HuH-7.5 (cell line): ENCODE measurements around the gene SHISA9.
"Not testable (repeated sequence)": the region's sequence is repeated elsewhere in the genome, so short reads cannot be mapped to it uniquely, and the experiment has no call there.

Source experiments
- DNase-seq: peaks from one replicate; pipeline ENCODE4 v3.0.0; 2011; ENCODE audit warnings: low spot score

The SHISA9 gene

DNA sequence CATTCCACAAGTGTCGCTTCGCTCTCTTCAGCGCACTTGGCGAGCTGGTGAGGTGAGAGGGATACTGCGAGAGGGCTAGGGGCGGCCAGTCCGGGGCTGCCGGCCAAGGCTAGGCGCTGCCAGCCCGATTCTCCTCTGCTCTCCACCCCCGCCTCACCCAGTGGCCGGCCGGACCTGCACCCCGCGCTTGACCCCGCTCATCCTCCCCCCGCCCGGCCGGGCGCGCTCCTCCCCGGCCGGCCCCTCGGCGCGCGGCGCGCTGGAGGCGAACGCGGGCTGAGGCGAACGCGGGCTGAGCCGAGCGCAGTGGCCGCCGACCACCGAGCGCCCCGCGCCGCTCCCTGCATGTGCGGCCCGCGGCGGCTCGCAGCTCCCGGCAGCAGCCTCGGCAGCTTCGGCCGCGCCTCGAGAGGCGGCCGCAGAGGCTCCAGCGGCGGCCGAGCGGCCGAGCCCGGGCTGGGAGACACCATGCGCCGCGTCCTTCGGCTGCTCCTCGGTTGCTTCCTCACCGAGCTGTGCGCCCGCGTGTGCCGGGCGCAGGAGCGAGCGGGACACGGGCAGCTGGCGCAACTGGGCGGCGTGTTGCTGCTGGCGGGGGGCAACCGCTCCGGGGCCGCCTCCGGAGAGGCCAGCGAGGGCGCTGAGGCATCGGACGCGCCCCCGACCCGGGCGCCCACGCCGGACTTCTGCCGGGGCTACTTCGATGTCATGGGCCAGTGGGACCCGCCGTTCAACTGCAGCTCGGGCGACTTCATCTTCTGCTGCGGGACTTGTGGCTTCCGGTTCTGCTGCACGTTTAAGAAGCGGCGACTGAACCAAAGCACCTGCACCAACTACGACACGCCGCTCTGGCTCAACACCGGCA, at the start of gene SHISA9:
SHISA9 (plus strand) TSS at position 2 of the 865 bp plus-strand sequence.
- no peak for DNase-seq

- no peak for DNase-seq
These were observed 47.4 kb upstream of the SHISA9 start for GRCh38 chr16:12853972-12854371.

DNA sequence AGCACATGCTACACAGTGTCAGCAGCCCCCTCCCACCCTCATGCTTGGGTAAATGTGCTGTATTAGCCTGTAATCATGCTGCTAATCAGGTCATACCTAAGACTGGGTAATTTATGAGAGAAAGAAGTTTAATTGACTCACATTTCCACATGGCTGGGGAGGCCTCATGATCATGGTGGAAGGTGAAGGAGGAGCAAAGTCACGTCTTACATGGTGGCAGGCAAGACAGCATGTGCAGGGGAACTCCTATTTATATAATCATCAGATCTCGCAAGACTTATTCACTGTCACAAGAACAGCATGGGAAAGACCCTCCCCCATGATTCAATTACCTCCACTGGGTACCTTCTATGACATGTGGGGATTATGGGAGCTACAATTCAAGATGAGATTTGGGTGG, 44.0 kb upstream of the SHISA9 start:
- DNase-seq = not testable (repeated sequence)

DNA sequence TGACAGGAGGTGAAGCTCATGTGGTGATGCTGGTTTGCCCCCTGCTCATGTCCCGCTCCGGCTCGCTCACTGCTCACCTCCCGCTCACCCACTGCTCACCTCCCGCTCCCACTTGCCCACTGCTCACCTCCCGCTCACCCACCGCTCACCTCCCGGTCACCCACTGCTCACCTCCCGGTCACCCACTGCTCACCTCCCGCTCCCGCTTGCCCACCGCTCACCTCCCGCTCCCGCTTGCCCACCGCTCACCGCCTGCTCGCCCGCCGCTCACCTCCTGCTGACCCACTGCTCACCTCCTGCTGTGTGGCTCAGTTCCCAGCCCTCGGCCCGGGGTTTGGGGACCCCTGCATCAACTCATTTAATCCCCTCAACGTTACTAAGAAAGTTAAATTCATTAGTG, 39.1 kb upstream of the SHISA9 start:
- no peak for DNase-seq

GRCh38 chr16:12862941-12863340, 38.5 kb upstream of the SHISA9 start:
- no peak for DNase-seq

DNA sequence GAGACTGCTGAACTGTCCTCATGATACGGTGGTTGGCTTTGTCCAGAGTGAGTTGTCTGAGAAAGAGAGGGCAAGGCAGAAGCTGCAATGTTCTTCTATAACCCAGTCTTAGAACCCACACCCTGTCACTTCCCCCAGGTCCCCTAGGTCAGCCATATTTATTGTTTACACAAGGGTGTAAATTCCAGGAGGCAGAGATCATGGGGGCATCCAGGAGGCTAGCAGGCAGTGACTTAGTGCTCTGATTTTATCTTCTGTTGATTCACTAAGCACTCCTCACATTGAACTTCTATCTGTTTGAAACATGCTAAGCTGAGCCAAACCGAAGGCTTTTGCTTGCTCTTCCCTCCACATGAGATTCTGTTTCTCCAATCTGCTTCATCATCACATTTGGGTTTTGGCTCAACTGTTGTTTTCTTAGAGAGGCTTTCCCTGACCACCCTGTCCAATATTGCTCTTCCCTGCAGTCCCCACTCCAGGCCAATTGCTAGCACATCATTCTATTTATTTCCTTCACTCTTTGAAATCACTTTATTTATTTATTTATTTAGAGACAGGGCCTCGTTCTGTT, 34.3 kb upstream of the SHISA9 start:
- DNase-seq = no peak

GRCh38 chr16:12868169-12868568, 33.2 kb upstream of the SHISA9 start:
- DNase-seq = no peak

GRCh38 chr16:12868788-12869187, 32.6 kb upstream of the SHISA9 start:
- no peak for DNase-seq

DNA sequence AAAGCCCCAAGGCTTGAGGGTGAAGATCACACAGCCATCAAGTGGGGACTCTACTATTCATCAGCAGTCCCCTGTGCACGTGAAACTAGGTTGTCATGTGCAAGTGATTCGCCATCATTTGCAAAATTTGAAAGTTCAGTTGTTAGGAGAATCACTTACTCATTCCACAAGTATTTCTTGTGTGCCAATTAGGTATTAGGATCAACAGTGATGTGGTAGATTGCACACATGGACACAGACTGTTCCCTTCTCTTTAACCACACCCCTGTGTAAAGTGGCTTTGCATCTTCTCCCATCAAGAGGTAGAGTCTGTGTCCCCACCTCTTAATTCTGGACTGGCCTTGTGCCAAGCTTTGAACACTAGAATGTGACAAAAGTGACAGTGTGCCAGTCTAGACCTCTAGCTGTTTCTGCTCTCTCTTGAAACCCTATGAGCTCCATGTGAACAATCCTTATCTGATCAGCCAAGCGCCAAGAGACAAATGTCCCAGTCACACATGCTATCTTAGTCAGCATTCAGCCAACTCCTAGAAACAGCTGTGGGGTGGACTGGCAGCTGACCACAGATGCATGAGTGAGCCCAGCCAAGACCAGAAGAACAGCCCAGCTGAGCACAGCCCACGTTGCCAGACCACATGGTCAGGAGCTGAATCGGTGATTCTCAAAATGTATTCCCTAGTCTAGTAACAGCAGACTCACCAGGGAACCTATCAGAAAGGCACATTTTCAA, 31.5 kb upstream of the SHISA9 start:
- DNase-seq = no peak

- DNase-seq = no peak
These were observed 29.6 kb upstream of the SHISA9 start for GRCh38 chr16:12871784-12872183.

DNA sequence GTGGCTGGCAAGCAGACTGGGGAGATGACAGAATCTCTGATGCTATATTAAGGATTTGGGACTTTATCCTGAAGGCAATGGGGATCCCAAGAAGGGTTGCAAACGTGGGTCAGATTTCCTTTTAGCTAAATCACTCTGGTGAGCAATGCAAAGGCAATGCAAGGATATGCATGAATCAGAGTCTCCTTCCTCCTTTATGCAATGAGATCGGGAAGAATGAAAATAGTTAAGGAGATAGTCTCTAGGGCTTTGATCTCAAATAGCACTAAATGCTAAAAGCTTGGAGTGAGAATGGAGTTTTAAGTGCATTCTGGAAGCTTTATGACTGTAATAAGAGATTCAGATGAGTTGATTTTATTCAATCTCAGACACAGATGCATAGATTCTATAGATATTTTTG, 27.2 kb upstream of the SHISA9 start:
- DNase-seq = no peak

GRCh38 chr16:12876778-12877177, 24.6 kb upstream of the SHISA9 start:
- DNase-seq = no peak

- DNase-seq = no peak
These were observed 22.4 kb upstream of the SHISA9 start for GRCh38 chr16:12878973-12879372.

DNA sequence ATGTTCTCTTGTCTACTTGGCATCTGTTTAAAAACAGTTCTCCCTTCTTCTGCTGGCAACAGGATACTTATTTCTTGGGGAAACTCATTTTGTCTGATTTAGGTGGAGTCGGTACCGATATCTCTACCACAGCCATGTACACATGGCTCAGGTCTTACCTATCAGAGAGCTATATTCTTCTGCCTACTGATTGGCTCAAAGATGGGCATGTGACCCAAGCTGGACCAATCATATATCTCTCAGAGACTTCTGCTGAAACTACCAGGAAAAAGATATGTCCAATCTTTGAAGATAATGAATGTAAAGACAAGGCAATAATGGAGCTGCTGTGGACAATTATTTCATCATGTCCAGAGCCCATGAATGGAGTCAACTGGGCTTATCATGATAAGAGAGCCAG, 21.6 kb upstream of the SHISA9 start:
- DNase-seq = no peak

- DNase-seq = no peak
These were observed 20.2 kb upstream of the SHISA9 start for GRCh38 chr16:12881182-12881581.

DNA sequence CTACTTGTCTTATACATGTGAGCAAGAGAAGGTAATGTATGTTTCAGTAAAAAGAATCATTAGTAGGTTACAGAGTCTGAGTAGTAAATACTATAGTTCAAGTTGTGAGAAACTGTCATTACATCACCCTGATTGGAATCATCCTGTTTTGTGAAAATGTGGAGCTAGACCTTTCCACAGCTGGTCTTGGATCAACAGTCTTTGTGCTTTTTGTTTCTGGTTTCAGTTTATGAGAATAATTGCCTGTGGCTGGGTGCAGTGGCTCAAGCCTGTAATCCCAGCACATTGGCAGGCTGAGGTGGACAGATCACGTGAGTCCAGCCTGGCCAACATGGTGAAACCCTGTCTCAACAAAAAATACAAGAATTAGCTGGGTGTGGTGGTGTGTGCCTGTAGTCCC, 19.7 kb upstream of the SHISA9 start:
- no peak for DNase-seq

GRCh38 chr16:12885742-12886141, 15.7 kb upstream of the SHISA9 start:
- DNase-seq = no peak

GRCh38 chr16:12891836-12892235, 9.6 kb upstream of the SHISA9 start:
- no peak for DNase-seq

DNA sequence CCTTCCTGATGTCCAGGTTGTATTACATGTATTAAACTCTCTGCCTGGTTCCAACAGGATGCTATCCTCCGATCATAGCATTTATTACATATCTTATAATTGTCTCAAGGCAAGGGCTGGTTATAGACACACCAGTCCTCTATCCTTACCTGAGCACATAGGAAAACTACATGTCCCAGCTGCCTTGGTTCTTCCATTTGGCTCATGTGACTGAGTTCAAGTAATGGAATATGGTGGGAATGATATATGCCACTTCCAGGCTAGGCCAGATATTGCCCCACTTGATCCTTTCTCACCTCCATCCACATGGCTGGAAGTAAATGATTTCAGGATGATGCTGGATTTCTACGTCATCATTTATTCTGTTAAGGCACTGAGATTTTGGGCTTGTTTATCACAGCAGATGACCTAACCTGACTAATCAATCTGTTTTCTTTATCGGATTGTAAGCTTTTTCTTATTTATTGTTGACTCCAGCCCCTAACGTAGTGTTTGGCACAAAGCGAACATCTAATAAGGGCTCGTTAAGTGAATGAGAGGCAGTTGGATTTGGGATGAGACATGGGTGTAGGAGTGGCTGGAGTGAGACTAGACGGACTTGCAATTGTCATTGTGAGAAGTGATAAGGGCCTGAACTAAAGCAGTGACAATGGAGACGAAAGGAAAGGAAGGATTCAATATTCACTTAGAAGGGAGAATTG, 8.2 kb upstream of the SHISA9 start:
- no peak for DNase-seq

GRCh38 chr16:12896562-12896961, 4.8 kb upstream of the SHISA9 start:
- peak; percentile 19 for DNase-seq

DNA sequence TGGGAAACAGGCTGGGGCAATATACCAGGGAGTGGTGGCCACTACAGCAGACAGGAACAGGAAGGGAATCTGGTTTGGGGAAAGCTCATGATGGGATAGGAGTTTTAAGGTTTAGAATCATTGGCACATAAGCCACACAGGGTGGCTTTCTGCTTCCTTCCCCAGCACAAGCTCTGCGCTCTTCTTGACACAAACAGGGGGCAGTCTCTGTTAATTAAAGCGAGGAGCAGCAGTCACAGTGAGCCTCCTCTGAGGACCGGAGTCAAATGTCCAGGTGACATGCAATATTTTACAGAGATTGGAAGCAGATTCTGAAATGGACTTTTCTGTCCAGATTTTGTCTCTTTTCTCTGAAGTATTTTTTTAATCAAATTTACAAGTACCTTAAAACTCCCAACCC, 2.8 kb upstream of the SHISA9 start:
- DNase-seq = no peak

- peak; percentile 16 for DNase-seq
These were observed 1.8 kb upstream of the SHISA9 start for GRCh38 chr16:12899529-12900143.
